ENCODE measurements around the gene KLHL12. TPM values are rescaled to one million over a fixed set of nuclear protein-coding genes. Genes with fewer than 3 reads are reported as not detected.

Gene KLHL12
- total and polyA plus RNA-seq, 10 of the 15 experiments (the other 5 are each of a cell fraction or from before 2014, with no cell fraction given): 16.0 to 53.8 (median 30.3) TPM

- no peaks in the 10 kb centered on the region for H3K27me3 ChIP-seq (replicated peaks in 1 of 2; ENCODE audit: control insufficient read depth in 2 of 2, insufficient read depth in 2 of 2, low read length in 1 of 2)
- H3K4me2 ChIP-seq (ENCODE audit: control insufficient read depth, insufficient read depth): no peak overlapping the region
- H3K9me3 ChIP-seq (replicated peaks; ENCODE audit: control insufficient read depth, insufficient read depth, low read length): no peaks in the 10 kb centered on the region
- H3K4me3 ChIP-seq: no peak overlapping the region
- ATAC-seq (no peak), FAIRE-seq (no peak), DNase-seq (ENCODE audit: low read depth, low spot score) (no peak)
- no peaks in the 10 kb centered on the region for H3K36me3 ChIP-seq (ENCODE audit: control insufficient read depth in 2 of 2, insufficient read depth in 2 of 2, low read length in 1 of 2)
- no peak overlapping the region for H2AFZ ChIP-seq (ENCODE audit: control insufficient read depth, low read depth, low read length)
- 83% methylated on average over 2 of the region's 2 CpGs for WGBS (ENCODE audit: insufficient coverage, insufficient replicate concordance, low lambda C conversion rate, missing lambda C conversion rate)
- POLR2A ChIA-PET: no interaction called here
- RAD21 ChIA-PET (ENCODE audit: unreplicated experiment): no interaction called here
- TF ChIP-seq YBX1 (IDR thresholded peaks at IDR 0.05): no peak
- no peak for TF ChIP-seq SREBF1 (IDR thresholded peaks at IDR 0.05; ENCODE audit: low read length)
- TF ChIP-seq TCF12 (IDR thresholded peaks at IDR 0.05; ENCODE audit: low read depth, low read length): no peak
- TF ChIP-seq BACH1 (IDR thresholded peaks at IDR 0.05; ENCODE audit: borderline replicate concordance): no peak
- no peak for TF ChIP-seq POLR2AphosphoS2 (IDR thresholded peaks at IDR 0.05; ENCODE audit: low read depth, low read length)
- no peak for TF ChIP-seq BCL3 (IDR thresholded peaks at IDR 0.05; ENCODE audit: borderline replicate concordance, insufficient read depth, low read depth, low read length, poor library complexity, severe bottlenecking)
- no peak for TF ChIP-seq ZNF207 (IDR thresholded peaks at IDR 0.05; ENCODE audit: borderline replicate concordance)
- TF ChIP-seq USF2 (IDR thresholded peaks at IDR 0.05; ENCODE audit: borderline replicate concordance, low read depth, low read length): no peak
- TF ChIP-seq EGR1 (IDR thresholded peaks at IDR 0.05; ENCODE audit: borderline replicate concordance in 1 of 2, low read depth in 2 of 2, low read length in 2 of 2): no peak
- no peak for TF ChIP-seq ELK1 (IDR thresholded peaks at IDR 0.05; ENCODE audit: low read depth, low read length)
- TF ChIP-seq NFYA (IDR thresholded peaks at IDR 0.05; ENCODE audit: borderline replicate concordance, low read depth, low read length): no peak
- no peak for TF ChIP-seq RELB (IDR thresholded peaks at IDR 0.05; ENCODE audit: low read depth)
- TF ChIP-seq FOS (IDR thresholded peaks at IDR 0.05; ENCODE audit: borderline replicate concordance, extremely low read depth, insufficient read length): no peak
- TF ChIP-seq YY1 (IDR thresholded peaks at IDR 0.05; ENCODE audit: low read depth, low read length): no peak
- no peak for TF ChIP-seq SKIL (IDR thresholded peaks at IDR 0.05; ENCODE audit: low read depth, poor library complexity, severe bottlenecking)
- no peak for TF ChIP-seq NBN (IDR thresholded peaks at IDR 0.05)
- in situ Hi-C loops (cut with MboI) (no loop called here), intact Hi-C loops (cut with micrococcal nuclease; ENCODE audit: unreplicated experiment) (no loop called here)
- no peak overlapping the region for H3K9ac ChIP-seq (ENCODE audit: control insufficient read depth, insufficient read depth, low read length)
- no peaks in the 10 kb centered on the region for H3K79me2 ChIP-seq (ENCODE audit: control insufficient read depth, insufficient read depth, low read length)
- SMC1A ChIA-PET (ENCODE audit: uncharacterized antibody, unreplicated experiment): no interaction called here
- no TSS peak for BruUV-seq (replicated peaks)
- H3K4me1 ChIP-seq (ENCODE audit: control insufficient read depth, insufficient read depth, low read length): no peaks in the 10 kb centered on the region
- no peak overlapping the region for H3K27ac ChIP-seq (ENCODE audit: control insufficient read depth, insufficient read depth)
- CTCF ChIA-PET: interaction anchor here (0.6 kb wide), 1 partner anchor 1083 kb away, joined by 3 read pairs; no protein-coding TSS in a partner anchor
- no peaks in the 10 kb centered on the region for H4K20me1 ChIP-seq (ENCODE audit: control insufficient read depth, insufficient read depth)
Measured at GRCh38 chr1:202932476-202932875, 5.4 kb upstream of the KLHL12 start.
